PFSK-1 (cell line): Measurements from ENCODE around the gene F7.

Experiments used
- REST ChIP-seq, 2 experiments: IDR thresholded peaks; 2 replicates each; pipeline versions ENCODE4 v1.6.1 to v1.8.0; 2011 to 2012; ENCODE audit warnings: low read depth in 2 of 2, low read length in 2 of 2, control low read depth in 1 of 2, inconsistent platforms in 1 of 2, mild to moderate bottlenecking in 1 of 2, moderate library complexity in 1 of 2; ENCODE audit not compliant: insufficient read depth in 1 of 2
- SIN3A ChIP-seq: IDR thresholded peaks from 2 replicates; pipeline ENCODE4 v1.6.1; 2012; ENCODE audit warnings: mild to moderate bottlenecking, low read length, moderate library complexity, borderline replicate concordance; ENCODE audit not compliant: insufficient read depth
- TAF1 ChIP-seq: IDR thresholded peaks from 2 replicates; pipeline ENCODE4 v1.6.1; 2012; ENCODE audit warnings: low read length, control low read depth, borderline replicate concordance; ENCODE audit not compliant: insufficient read depth

GRCh38 chr13:113077566-113077952 is 28.0 kb upstream of the F7 start:
- TF ChIP-seq SIN3A, result no peak
- TF ChIP-seq TAF1, result no peak
- TF ChIP-seq REST (IDR thresholded peaks at IDR 0.05; ENCODE audit: insufficient read depth in 1 of 2, low read depth in 2 of 2, low read length in 2 of 2), result no peak
